HG02938 (cell line): ENCODE data around the gene AGMAT.

Experiments used
- ATAC-seq: cut with Tn5 transposase; IDR thresholded peaks from one replicate; pipeline ENCODE4 v1.9.1; 2021; ENCODE audit warnings: mild to moderate bottlenecking, moderate library complexity; ENCODE audit not compliant: unreplicated experiment

The AGMAT gene

DNA sequence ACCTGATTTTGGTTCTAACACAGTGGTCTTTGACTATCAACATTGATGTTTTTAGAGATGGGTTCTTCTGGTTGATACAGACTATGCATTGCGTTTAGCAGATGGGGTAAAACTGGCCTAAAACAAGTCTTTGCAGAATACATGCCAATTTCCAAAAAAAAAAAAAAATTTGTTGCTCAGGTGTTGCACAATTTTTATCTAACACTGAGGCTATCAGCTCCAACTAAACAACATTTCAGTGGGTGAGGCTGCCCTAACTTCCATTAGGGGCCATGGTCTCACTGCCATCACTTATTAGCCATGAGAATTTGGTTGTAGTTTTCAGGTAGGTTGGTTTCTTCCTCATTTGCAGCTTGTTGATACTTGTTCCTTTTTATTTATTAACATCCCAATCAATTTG is 14.0 kb downstream of the AGMAT start:
- ATAC-seq, result no peak

DNA sequence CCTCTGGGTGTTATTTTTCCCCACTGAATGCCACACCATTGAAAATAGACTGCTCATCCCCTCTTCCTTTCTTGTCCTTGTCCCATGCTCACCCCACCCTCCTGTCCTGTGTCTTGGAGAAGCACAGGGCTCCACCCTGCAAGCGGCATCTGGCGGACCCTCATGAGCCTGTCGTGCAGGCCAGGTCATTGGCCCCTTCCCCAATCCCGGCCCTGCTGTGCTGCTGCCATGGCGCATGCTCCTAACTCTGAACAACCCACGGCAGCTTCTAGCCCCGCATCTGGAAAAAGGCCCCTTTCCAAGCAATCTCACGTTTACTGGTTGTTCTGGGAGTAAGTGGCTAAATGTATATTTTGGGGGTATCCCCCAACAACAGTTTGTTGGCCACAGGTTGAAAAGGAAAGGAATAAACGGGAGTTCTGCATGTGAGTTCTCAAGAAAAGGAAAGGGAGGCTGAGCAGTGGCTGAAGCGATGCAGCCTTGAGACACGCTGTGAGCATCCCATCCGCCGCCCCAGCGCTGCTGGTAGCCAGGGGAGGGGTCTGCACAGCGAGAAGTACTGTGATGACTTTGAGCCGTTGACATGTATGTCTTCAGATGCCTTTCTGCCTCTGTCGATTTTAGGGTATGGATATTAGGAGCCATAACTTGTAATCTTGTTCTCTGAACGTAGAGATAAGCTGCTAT is 16.3 kb downstream of the AGMAT start:
- ATAC-seq, result no peak

DNA sequence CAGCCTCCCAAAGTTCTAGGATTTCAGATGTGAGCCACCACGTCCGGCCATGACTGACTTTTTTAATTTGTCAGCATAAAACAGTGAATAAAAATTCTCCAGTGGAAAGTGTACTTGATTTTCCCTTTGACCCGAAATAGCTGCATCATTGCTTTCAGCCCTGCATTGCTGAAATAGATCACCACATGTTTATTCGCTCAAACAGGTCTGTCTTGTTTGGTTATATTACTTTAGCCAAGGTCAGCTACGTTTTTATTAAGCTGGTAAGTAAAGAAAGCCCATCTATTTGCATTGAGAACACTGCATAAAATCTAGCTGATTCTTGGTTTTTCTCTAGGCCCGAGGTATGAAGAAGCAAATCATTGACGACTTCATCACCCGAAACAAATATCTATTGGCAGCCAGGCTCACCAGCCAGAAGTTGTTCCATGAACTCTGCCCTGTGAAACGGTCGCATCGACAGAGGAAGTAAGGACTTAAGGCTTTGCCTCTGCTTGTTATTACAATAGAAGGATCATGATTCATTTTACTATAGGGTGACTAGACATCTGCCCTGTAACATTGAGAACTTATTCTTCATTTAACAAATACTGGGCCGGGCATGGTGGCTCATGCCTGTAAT is 25.6 kb downstream of the AGMAT start:
- ATAC-seq, result no peak

DNA sequence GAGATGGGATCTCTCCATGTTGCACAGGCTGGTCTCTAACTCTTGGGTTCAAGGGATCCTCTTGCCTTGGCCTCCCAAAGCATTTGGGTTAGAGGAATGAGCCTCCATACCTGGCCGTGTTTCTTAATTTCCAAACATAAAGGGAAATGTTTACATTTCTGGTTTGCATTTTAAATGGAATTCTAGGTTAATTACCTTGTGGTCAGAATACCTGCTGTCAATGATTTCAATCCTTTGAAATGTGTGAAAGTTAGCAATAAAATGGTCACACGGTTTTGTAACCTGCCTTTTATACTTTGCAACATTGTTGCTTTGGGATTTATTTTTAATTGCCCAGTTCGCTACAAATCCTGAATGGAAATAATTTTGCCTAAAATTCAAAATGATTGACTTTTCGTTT is 26.3 kb downstream of the AGMAT start:
- ATAC-seq, result no peak

DNA sequence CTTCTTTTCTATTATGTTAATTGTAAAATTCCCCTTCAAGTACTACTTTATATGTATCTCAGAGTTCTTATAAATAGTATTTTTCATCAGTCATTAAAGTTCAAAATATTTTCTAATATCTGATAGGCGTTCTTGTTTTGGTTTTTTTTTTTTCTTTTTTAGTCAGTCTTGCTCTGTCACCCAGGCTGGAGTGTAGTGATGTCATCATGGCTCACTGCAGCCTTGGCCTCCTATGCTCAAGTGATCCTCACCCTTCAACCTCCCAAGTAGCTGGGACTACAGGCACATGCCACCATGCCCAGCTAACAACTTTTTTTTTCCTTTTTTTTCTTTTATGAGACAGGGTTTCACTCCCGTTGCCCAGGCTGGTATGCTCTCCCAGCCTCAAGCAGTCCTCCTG is 27.3 kb downstream of the AGMAT start:
- ATAC-seq, result no peak

DNA sequence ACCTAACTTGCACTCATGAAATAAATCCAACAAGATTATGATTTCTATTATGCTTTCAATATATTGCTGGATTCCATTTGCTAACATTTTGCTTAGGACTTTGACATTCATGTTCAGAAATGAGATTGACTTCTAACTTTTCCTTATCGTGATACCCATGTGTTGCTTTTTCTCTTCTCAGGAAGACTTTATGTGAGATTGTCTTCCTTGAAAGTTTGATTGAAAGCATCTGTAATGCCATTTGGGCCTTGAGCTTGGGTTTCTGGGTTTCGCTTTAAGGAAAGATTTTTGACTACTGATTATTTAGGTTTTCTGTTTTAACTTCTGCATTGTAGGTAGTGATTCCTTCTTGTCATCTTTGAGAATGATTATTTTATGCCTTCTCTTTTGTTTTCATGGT is 27.8 kb downstream of the AGMAT start:
- no peak for ATAC-seq

DNA sequence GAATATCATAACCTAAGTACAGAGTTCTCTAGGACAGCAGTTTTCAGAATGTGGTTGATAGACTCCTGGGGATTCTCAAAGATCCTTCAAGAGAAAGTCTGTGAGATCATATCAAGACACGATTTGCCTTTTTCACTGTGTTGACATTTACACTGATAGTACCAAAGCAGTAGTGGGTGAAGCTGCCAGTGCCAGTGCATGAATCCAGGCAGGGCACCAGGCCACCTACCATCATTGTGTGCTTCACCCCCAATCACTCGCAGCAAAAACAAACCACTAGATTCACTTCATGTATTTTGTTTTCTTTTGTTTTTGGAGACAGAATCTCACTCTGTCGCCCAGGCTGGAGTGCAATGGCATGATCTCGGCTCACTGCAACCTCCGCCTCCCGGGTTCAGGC is 34.3 kb downstream of the AGMAT start:
- no peak for ATAC-seq

DNA sequence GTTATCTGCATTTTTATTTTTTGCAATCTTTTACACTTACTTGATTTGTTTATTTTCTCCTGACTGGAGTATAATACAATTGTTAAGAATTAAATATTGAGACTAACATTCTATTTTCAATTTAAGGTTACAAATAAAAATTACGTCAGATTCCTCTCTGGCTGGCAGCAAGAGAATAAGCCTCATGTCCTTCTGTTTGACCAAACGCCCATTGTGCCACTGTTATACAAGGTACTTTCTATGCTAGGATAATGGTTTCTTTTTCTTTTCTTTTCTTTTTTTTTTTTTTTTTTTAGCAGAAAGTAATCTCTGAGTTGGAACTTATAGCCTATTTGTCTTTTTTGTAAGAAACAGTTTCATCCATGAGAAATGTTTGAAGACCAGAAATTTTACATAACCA is 38.2 kb downstream of the AGMAT start:
- no peak for ATAC-seq

DNA sequence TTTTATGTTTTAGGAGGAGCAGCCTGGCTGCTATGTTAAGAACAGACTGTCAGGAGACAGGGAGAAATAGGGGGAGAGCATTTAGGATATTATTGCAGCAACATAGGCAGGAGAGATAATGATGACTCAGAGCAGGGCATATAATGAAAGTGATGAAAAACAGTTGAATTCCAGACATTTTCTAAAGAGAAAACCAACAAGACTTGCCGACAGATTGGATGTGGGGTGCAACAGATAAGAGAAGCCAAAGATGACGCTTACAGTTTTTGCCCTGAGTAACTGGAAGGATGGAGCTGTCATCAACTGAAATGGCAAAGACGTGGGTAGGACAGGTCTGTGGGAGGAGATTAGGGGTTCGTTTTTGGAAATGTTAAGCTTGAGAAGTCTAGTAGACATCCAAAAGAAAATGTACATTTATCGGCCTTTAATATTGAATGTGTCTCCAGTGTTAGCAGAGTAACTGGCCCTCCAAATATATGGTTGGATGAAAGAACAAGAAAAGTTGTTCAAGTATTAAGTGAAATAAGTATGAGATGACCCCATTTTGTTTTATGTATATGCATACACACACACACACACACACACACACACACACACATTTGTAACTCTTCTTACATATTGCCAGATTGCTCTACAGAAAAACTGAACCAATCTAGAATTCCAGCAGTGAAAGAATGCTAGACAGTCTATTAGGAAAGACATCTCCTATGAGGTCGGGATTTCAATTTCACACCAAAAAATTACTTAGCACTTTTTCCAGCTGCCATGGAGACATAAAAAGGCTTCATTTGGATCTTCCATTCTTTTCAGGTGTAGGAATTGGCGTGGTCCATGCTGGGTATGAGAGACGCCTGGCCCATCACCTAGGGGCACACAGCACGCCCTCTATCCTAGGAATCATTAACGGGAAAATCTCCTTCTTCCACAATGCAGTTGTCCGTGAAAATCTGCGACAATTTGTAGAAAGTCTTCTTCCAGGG is 41.0 kb downstream of the AGMAT start:
- no peak for ATAC-seq

DNA sequence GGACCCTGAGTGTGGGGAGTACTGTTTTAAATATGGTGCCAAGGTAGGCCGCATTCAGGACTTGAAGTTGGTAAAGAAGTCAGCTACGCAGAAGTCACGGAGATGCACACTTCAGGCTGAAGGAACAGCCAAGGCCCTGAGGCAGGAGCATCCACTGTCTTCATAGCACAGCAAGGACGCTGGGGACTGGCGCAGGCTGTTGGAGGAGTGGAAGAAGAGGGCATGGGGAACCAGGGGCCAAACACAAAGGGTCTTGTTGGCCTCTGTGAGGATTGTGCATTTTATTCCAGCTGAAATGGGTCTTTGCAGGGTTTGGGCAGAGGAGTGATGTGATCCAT is 41.6 kb downstream of the AGMAT start:
- no peak for ATAC-seq

DNA sequence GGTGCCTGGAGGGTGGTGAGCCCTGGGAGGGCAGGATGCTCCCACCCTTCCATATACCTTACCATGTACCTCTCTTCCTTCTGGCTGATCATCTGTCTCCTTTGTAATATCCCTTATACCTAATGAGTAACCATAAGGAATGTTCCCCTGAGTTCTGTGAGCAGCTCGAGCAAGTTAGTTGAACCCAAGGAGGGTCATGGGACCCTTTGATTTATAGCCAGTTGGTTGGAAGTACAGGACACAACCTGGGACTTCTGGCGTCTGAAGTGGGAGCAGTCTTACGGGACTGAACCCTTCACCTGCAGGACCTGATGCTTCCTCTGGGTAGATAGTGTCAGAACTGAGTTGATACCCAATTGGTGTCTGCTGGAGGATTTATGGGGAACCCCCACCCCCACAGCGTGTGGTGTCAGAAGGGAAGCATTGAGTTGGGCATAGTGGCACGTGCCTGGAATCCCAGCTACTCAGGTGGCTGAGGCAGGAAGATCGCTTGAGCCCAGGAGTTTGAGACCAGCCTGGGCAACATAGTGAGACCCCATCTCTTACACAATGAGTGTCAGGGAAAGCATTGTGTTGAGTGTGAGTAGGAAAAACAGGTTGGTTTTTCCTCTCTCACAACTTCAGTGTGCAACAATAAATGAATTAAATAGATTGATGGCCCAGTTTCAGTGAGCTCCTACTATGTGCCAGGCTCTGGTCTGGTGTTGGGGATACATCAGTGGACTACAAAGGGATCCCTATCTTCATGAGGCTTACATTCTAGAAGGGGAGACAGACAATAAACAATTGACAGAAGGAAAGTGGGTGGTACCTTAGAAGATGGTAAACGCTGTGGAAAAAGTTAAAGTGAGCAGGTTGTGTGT is 42.2 kb downstream of the AGMAT start:
- no peak for ATAC-seq

DNA sequence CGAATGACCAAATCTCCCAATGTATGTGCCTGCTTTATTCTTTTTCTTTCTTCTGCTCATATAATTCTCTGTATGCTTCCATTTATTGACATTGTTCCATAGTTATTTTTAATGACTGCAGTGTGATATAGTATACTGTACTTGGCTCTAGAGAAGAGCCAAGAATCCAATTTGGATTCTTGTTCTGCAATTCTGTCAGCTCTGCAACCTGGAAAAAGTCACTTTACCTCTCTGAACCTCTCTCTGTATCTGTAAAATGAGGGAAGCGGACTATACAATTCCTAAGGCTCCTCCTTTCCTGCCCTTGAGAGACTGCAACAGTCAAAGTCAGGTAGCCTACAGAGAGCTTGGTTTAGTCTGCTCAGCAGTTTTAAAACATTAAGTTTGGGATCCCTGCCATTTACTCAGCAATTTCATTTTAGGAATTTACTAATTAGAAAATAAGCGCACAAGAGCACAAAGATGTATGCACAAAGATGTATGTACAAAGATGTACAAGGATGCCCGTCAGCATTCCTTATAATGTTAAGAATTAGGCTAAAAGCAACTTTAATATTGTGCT is 43.5 kb downstream of the AGMAT start:
- no peak for ATAC-seq

DNA sequence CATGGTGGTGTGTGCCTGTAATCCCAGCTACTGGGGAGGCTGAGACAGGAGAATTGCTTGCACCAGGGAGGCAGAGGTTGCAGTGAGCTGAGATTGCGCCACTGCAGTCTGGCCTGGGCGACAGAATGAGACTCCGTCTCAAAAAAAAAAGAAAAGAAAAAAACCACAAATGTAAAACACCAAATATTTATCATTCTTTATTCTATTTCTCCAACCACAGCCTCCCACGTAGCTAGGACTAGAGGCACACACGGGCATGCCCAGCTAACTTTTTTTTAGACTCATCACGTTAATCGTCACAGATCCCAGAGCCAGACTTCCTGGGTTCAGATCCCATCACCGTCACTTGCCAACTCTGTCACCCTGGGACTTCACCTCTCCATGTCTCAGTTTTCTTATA is 44.7 kb downstream of the AGMAT start:
- ATAC-seq, result no peak

DNA sequence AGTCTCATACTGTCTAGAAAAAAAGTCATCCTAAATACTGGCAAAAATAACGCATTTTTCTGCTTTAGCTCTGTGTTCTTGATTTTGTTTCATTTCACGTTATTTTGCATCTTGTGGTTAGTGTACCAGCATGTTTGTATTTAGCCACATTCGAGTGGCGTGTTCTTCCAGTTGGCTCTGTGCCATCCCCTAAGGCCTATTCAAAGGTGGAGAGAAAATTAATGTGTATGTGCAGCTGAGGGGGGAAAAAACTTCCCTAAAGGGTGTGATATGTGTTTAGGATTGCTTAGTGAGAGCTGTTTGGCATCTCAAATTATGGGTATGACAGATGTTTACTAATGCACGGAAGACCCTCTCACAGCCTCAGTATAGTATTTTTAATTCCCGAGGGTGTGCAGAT is 46.1 kb downstream of the AGMAT start:
- no peak for ATAC-seq

DNA sequence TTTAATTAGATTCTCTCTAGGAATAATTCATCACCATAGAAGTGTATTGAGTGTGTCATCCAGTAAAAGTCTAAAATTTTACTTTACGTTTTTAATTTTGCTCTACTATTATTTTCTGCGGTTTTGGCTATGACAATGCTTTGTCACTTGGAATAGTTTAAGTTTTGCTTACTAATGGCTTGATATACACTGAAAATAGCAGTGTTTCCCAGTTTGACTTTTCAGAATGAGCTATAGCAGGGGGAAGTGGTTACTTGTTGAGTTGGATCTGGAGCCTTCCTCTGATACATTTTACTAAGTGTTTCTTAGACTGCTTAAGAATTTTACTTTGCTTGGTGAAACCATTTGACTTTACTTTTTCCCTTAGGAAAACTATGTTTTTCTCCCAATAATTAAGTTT is 53.2 kb downstream of the AGMAT start:
- ATAC-seq, result no peak

DNA sequence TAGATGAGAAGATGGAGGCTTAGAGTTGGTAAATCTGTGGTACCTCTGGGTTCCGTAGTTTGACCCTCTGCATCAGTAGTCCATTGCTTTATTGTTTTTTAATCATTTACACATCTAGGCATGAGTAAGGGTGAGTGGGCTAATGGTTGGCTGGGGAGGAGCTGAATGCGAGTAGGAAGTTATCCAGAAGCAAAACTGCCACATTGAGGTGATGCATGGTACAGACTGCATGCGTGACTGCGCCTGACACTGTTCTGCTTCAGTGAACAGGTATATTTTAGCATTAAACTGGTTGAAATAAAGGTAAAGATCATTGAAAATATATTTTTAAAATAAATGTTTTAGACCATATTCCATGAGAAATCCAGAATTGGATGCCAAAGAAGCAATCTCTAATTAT is 53.8 kb downstream of the AGMAT start:
- ATAC-seq, result no peak

DNA sequence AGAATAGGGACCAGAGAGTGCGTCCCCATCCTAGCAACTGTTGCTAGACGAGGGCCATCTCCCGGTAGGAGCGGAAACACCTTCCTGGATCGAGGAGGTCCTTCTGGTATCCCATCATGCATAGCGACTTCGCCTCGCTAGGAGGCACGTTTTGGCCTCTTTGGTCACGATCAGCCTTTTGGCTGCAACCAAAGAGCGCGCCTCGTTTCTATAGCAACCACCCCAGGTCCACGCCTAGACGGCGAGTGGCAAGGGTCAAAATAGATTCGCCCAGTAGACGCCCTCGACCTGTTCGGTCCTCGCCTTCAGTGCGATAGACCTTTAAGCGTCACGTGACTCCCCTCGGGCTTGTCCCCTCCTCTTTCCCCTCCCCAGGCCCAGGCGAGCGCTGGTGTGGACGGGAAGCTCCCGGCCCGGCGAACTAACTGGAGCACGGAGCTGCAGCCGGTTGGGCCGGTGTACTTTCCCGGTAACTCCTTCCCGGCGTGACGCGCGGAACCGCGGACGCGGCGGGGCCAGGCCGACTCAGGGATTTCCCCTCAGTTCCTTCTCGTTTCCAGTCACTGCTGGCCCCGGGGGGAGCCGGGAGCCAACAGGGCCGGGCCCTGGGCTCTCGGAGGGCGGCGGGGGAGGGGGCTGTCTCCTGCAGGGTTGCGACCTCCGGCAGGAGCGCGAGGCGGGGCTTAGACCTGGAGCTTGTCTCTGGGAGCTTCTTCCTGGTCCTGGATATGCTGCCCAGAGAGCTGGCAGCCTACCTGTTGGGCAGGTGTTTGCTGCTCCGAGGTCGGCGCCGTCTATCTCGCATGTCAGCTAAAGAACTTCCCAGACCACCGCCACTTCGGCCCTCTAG is 58.1 kb downstream of the AGMAT start, which contains the start of gene DNAJC16:
Gene DNAJC16 (plus strand): TSS at position 359 of the 850 bp plus-strand sequence. CDS start 2,258 bp downstream, outside the sequence.
- ATAC-seq, result peak; percentile 61

DNA sequence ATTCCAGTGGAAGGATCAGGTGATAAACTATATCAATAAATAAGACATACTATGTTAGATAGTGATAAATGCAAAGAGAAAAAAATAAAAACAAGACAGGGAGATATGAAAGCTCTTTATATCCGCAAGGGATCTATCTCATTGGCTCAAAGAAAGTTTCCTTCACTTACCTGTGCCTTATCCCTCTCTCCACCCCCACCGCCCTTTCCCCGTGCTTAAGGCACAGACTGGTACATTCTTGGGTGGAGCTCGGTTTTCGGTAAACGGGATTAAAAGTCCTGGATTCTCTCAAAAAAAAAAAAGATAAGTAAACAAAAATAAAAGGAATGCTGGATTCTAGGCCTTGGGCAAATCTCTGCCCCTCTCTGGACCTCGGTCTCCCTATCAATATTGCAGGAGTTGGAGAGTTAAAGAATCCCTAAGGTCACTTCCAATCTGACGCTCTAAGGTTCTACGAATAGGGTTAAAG is 58.8 kb downstream of the AGMAT start:
- ATAC-seq, result no peak
